Measurements from ENCODE around the gene ATG16L2.
"Not testable (repeated sequence)": the region's sequence is repeated elsewhere in the genome, so short reads cannot be mapped to it uniquely, and the experiment has no call there.

ATG16L2 gene

GRCh38 chr11:72780296-72781062 is 33.7 kb upstream of the ATG16L2 start:
- DNase-seq (ENCODE audit: low read depth), result no peak

DNA sequence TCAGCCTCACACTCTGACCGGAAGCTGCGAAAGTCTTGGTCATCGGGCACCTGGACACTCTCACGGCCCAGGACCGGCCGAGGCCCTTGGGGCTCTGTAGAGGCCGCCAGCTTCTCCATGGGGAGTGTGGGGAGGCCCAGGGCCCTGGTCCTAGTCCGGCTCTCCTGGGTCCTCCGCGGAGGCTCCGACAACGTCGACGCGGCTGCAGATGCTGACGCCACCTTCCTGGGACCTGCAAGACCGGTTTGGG is 33.2 kb upstream of the ATG16L2 start:
- no peak for DNase-seq (ENCODE audit: low read depth)

DNA sequence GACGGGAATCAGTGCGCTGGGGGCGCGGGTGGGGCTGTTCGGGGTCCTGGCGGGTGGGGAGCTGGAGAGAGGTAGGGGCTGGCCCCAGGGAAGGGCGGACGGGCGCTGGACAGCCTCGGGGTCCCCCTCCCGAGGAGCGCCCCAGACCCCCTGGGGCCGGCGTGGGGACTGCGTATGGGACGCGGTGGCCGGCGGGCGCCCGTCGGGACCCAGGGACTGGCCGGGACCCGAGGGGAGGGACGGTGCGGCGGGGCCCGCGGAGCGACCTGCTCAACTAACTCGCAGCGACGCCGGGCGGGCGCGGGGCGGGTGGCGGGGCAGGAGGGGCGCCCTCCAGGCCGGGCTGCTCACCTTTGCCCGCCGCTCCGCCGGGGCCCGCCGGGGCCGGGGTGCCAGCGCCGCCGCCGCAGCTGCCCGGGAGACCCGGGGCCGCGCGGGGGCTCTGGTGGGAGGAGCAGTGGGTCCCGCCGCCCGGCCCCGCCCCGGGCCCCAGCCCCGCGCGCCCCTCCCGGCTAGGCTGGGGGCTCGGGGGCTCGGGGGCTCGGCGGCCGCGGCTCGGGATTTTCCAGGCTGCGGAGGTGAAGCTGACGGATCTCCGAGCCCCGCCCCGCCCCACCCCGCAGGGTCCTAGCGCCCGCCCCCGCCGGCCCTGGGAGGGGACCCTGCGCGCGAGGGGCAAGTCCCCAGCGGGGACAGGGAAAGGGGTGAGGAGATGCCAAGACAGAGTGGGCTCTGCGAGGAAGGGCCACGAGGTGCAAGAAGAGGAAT is 32.7 kb upstream of the ATG16L2 start:
- no peak for DNase-seq (ENCODE audit: low read depth)

GRCh38 chr11:72782081-72782920 is 31.9 kb upstream of the ATG16L2 start:
- no peak for DNase-seq (ENCODE audit: low read depth)

GRCh38 chr11:72783144-72783905 is 30.9 kb upstream of the ATG16L2 start:
- DNase-seq (ENCODE audit: low read depth), result no peak

- DNase-seq (ENCODE audit: low read depth), result no peak
Measured at GRCh38 chr11:72784662-72785061, 29.5 kb upstream of the ATG16L2 start.

- no peak for DNase-seq (ENCODE audit: low read depth)
Measured at GRCh38 chr11:72786305-72787215, 27.7 kb upstream of the ATG16L2 start.

DNA sequence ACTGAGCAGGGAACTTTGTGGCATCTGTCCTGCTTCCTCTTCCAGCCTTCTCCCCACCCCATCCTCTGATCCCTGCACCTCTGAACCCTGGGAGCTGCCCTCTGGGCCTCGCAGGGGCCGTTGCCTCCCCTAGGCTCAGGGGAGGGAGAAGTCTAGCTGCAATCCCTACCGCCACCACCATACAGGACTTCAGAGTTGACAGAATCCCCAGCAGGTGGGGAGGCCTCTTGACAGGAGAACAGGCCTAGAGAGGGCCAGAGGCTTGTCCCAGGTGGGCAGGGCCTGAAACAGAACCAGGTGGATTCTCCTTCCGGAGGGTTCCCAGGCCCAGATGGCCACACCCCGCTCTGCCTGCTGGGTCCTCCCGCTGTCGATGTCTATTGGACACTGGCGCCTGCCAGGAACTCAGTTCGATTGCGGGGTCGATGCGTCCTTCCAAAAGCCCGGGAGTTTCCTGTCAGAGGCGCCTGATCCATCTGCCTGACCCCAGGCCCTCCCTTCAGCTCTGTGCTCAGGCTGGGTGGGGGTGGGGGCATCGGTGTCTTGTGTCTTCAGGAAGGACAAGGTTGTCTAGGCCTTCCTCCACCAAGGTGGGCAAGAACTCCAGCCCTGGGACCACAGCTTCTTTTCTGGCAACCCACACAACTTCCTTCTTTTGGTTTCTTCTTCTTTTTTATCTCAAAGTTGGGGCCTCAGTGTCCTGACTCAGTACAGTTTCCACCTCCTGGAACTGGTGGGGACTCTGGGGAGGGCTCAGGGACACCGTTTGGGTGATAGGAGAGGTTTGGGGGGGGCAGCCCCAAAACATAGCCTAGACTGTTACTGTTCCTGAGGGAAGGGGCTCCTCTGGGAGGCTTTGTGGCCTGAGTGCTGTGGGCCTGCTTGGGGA is 26.8 kb upstream of the ATG16L2 start:
- DNase-seq (ENCODE audit: low read depth), result no peak

- DNase-seq (ENCODE audit: low read depth), result no peak
Measured at GRCh38 chr11:72788241-72788640, 26.0 kb upstream of the ATG16L2 start.

DNA sequence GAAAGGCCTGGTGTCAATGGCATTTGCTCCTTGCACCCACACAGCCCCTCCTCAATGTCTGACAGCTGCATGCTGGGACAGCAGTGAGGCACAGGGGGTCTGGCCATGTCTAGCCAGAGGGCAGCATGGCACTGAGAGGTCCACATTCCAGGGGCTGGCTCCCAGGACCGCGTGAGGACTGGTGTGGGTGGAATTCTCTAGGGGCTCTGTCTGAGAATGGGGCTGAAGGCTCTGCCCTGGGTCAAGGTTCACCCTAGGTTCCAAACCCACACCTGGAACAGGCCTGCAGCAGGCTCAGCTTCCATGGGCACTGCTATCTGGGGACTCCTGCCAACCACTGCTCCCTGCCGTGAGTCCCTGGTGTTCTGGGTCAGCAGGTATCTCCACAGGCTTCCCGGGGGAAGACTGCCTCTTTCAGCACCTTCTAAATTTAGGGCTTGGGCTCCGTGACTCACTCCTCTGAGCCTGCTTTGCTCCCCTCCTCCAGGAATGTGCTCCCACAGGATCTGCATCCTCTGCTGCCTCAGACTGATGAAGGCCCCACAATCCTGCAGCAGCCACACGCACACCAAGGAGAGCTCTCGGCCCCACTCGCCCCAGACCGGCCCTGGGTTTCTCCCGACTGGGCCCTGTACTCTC is 24.6 kb upstream of the ATG16L2 start:
- DNase-seq (ENCODE audit: low read depth), result no peak

DNA sequence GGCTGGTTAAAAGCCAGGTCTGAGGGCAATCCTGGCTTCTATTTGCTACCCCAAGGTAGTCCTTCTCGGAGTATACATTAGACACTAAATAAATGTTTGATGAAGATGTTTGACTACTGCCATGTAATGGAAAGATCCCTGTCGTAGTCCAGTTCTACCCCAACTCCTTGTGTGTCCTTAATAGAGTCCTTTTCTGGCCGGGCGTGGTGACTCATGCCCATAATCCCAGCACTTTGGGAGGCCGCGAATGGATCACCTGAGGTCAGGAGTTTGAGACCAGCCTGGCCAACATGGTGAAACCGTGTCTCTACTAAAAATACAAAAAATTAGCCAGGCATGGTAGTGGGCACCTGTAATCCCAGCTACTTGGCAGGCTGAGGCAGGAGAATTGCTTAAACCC is 23.0 kb upstream of the ATG16L2 start:
- DNase-seq (ENCODE audit: low read depth), result not testable (repeated sequence)

DNA sequence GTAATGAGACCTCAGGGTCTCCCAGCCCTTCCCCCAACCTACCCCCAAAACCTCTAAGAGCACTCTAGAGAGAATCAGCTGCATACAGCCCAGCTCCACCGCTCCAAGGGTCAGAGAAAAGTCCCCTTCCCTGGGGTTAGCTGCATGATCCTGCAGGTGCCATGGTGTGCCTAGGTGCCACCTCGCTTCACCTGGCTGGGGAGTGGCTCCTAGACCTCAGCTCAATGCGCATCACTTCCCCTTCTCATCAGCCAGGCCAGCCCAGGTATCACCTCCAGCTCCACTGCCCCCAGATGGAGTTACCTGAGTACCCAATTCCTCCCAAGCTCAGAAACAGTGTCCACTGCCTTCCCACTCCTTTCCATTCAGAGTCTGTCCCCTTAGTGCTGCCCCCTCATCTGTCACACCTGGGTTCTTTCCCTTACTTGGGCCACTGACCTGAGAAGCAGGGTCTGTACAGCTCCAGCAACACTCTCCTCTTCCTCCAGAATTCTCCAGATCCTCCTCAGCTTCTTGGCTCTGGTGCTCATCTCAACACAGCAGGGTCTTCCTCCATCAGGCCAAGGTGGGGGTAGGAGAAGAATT is 21.7 kb upstream of the ATG16L2 start:
- no peak for DNase-seq (ENCODE audit: low read depth)

DNA sequence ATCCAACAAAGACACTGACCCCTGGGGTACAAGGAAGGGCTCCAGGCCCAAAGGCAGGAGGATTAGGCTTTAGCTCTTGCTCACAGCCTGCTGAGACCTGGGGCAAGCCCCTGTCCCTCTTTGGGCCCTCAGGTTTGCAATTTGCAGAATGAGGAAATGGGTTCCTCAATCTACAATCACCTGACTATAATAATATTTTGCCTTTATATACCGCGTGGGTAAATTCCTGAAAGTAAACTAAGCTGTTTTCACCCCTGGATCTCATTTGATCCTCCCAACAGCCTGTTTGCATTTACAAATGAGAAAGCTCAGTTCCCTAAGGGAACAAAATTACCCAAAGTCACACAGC is 21.2 kb upstream of the ATG16L2 start:
- no peak for DNase-seq (ENCODE audit: low read depth)

GRCh38 chr11:72793425-72794367 is 20.5 kb upstream of the ATG16L2 start, which contains the start of gene STARD10:
STARD10 (minus strand) TSS chr11:72794047; CDS start chr11:72781181, 12,866 bp downstream.
- peak; percentile 93 for DNase-seq (ENCODE audit: low read depth)

- DNase-seq (ENCODE audit: low read depth), result no peak
Measured at GRCh38 chr11:72798361-72798760, 15.8 kb upstream of the ATG16L2 start.

DNA sequence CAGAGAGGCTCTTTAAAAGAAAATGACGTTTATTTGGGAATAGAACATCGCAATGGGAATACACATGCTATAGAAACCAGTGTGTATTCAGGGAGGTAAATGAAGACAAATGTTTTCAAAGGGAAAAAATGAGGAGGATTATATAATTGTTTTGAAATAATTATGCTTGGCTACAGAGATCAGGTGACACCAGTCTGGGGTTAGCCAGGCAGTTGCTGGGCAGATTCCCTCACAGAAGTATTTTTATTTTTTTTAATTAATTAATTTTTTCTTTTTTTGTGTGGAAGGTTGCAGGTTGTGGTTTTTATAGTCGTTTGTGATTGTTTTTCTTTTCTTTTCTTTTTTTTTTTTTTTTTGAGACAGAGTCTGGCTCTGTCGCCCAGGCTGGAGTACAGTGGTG is 14.8 kb upstream of the ATG16L2 start:
- DNase-seq (ENCODE audit: low read depth), result no peak

GRCh38 chr11:72802822-72803221 is 11.4 kb upstream of the ATG16L2 start:
- DNase-seq (ENCODE audit: low read depth), result no peak

- DNase-seq (ENCODE audit: low read depth), result no peak
Measured at GRCh38 chr11:72805216-72805615, 9.0 kb upstream of the ATG16L2 start.
